Subcutaneous preadipocyte (primary cell): ENCODE data around the gene RNASE13. TPM values are rescaled to one million over a fixed set of nuclear protein-coding genes. Genes with fewer than 3 reads are reported as not detected.

ENCODE experiments used
- total RNA-seq: library from RNA; depleted of rRNA; stranded (reverse); fragments of >200 nt; gene quantifications from 2 replicates; pipeline ENCODE4 v1.2.3, GENCODE V29; 2012

Gene RNASE13, protein sequence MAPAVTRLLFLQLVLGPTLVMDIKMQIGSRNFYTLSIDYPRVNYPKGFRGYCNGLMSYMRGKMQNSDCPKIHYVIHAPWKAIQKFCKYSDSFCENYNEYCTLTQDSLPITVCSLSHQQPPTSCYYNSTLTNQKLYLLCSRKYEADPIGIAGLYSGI
- not detected in 2 replicates for total RNA-seq

GRCh38 chr14:21034707-21035106 is at the start of gene RNASE13:
Gene RNASE13 (minus strand): TSS chr14:21034807. CDS start chr14:21034288, 519 bp downstream.

GRCh38 chr14:21070083-21070609 is 35.5 kb upstream of the RNASE13 start, which contains the start of gene ARHGEF40:
Gene ARHGEF40 (plus strand): TSS chr14:21070304. CDS start chr14:21070397, 93 bp downstream.

GRCh38 chr14:21057803-21058675 is 23.4 kb upstream of the RNASE13 start, which contains the start of gene RNASE8:
Gene RNASE8 (plus strand): TSS chr14:21057822. CDS start chr14:21057893, 71 bp downstream.

GRCh38 chr14:21041676-21042433 is 7.2 kb upstream of the RNASE13 start, which contains the start of gene RNASE7:
Gene RNASE7 (plus strand): TSS chr14:21042362. CDS start chr14:21042993, 631 bp downstream.

DNA sequence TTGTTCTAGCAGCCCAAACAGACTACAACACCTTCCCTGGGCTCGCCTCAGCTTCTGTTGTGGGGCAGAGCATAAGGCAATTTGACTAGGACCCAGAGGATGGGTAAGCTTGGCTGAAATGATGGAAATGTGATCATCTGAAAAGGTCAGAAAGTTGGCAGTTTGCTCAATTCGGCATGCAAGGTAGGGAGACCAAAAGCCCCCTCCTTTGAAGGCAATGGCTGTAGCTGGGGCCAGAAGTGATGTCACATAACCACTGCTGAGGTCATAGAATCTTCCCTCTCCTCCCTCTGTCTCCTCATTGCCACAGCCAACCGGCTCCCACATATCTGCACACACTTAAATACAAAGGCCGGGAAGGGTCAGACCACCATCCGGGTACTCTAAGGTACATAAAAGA is 4.7 kb downstream of the RNASE13 start, which contains the start of gene TPPP2:
Gene TPPP2 (plus strand): TSS at position 301 of the 400 bp plus-strand sequence. CDS start 365 bp downstream, outside the sequence.

DNA sequence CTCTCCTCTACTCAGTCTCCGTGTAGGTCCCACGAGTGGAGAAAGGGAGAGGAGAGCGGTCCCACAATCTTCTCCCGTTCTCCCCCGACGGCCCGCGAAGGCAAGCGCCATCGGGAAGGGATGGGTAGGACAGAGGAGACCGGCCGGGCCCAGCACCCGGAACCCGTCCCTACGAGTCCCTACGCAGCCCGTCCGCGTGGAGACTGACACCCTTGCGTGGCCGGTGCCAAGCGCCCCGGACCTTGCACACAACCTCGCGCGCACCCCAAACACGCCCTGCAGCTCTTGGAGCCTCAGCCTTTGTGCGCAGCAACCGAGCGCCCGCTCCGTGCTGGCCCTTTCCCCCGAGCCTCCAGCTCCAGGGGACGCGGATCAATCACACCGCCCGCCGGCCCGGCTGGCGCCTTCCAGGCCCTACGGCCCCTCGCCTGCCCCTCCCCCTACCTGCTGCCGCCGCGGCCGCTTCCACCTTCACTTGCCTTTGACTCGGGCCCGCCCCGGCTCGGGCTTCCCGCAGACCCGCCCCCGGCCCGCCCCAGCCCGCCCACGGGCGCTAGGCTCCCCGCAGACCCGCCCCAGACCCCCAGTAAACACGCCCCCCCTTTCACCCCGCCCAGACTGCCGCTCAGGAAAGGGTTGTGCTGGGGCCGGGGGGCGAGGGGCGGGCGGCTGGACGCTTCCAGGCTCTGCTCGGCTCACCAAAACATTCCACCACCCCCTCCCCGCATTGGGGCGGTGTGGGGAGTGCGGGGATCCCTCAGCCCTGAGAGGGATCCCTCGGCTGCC is 9.8 kb downstream of the RNASE13 start, which contains the start of gene NDRG2:
Gene NDRG2 (minus strand): TSS at position 477 of the 786 bp plus-strand sequence. CDS start 1,746 bp downstream, outside the sequence.

GRCh38 chr14:20998674-20999366 is 35.8 kb downstream of the RNASE13 start, which contains the start of gene SLC39A2:
Gene SLC39A2 (plus strand): TSS chr14:20999293. CDS start chr14:20999447, 154 bp downstream.

GRCh38 chr14:20989787-20990600 is 44.6 kb downstream of the RNASE13 start, which contains the start of gene METTL17:
Gene METTL17 (plus strand): TSS chr14:20989980. CDS start chr14:20990003, 23 bp downstream.

Other genes starting within 250 kb of the RNASE13 start
- gene RNASE1, start 232.0 kb downstream of the RNASE13 start, total RNA-seq = not detected in 2 replicates
- not detected in 2 replicates for gene RNASE3, start 143.4 kb downstream of the RNASE13 start, total RNA-seq
- gene RNASE2, start 79.3 kb downstream of the RNASE13 start, total RNA-seq = not detected in 2 replicates
- gene METTL17, start 44.8 kb downstream of the RNASE13 start, total RNA-seq = 35.6 and 45.4 TPM in 2 replicates
- not detected in 2 replicates for gene SLC39A2, start 35.5 kb downstream of the RNASE13 start, total RNA-seq
- 1.1 TPM in 1 of 2 replicates, not detected in the other for gene NDRG2, start 9.7 kb downstream of the RNASE13 start, total RNA-seq
- not detected in 2 replicates for gene TPPP2, start 4.6 kb downstream of the RNASE13 start, total RNA-seq
- not detected in 2 replicates for gene RNASE7, start 7.6 kb upstream of the RNASE13 start, total RNA-seq
- gene RNASE8, start 23.0 kb upstream of the RNASE13 start, total RNA-seq = not detected in 2 replicates
- gene ARHGEF40, start 35.5 kb upstream of the RNASE13 start, total RNA-seq = 27.9 and 46.5 TPM in 2 replicates
- gene ZNF219, start 63.8 kb upstream of the RNASE13 start, total RNA-seq = 10.8 and 12.9 TPM in 2 replicates
- under 0.01 TPM in 1 of 2 replicates, not detected in the other for gene TMEM253, start 66.3 kb upstream of the RNASE13 start, total RNA-seq
- not detected in 2 replicates for gene OR5AU1, start 121.3 kb upstream of the RNASE13 start, total RNA-seq
- 513 and 539 TPM in 2 replicates for gene HNRNPC, start 234.6 kb upstream of the RNASE13 start, total RNA-seq
- not detected in 2 replicates for gene RPGRIP1, start 245.3 kb upstream of the RNASE13 start, total RNA-seq